Mesendoderm (in vitro differentiated cells): Measurements from ENCODE around the gene CCNY.
A peak's percentile ranks its signal among the peaks of the same experiment; 100 is the strongest.

Experiments used
- DNase-seq: peaks from one replicate; pipeline ENCODE4 v3.0.0; 2013
- H2AK5ac ChIP-seq: 2 replicates; pipeline ENCODE4 v1.6.1; 2013; ENCODE audit warnings: low read length, inconsistent platforms
- H2BK120ac ChIP-seq: 2 replicates; pipeline ENCODE4 v1.6.1; 2013; ENCODE audit warnings: low read depth, mild to moderate bottlenecking, low read length, moderate library complexity, mixed read lengths
- H2BK15ac ChIP-seq: replicated peaks from 2 replicates; pipeline ENCODE4 v1.6.1; 2013; ENCODE audit warnings: low read depth, mild to moderate bottlenecking, moderate library complexity
- H2BK5ac ChIP-seq: 2 replicates; pipeline ENCODE4 v1.6.1; 2013; ENCODE audit warnings: low read length, inconsistent platforms
- H3K18ac ChIP-seq: 2 replicates; pipeline ENCODE4 v1.6.1; 2013; ENCODE audit warnings: mild to moderate bottlenecking, low read length, mixed read lengths
- H3K23ac ChIP-seq: one replicate; pipeline ENCODE4 v1.6.1; 2013; ENCODE audit warnings: low read length
- H3K27ac ChIP-seq: 2 replicates; pipeline ENCODE4 v1.5.1; 2013; ENCODE audit warnings: low read depth, mild to moderate bottlenecking, inconsistent platforms, low read length, moderate library complexity
- H3K27me3 ChIP-seq: 2 replicates; pipeline ENCODE4 v1.6.1; 2013; ENCODE audit warnings: low read length, control low read depth, mild to moderate bottlenecking, inconsistent platforms; ENCODE audit not compliant: insufficient read depth, poor library complexity
- H3K36me3 ChIP-seq: 2 replicates; pipeline ENCODE4 v1.6.1; 2013; ENCODE audit warnings: low read length, inconsistent platforms; ENCODE audit not compliant: control insufficient read depth, insufficient read depth
- H3K4ac ChIP-seq: one replicate; pipeline ENCODE4 v1.6.1; 2013; ENCODE audit warnings: low read depth, mild to moderate bottlenecking, low read length, moderate library complexity
- H3K4me1 ChIP-seq: 2 replicates; pipeline ENCODE4 v1.6.1; 2013; ENCODE audit warnings: low read depth, low read length, inconsistent platforms; ENCODE audit not compliant: control insufficient read depth
- H3K4me2 ChIP-seq: 2 replicates; pipeline ENCODE4 v1.6.1; 2013; ENCODE audit warnings: low read length
- H3K4me3 ChIP-seq: 2 replicates; pipeline ENCODE4 v1.5.1; 2013; ENCODE audit warnings: mild to moderate bottlenecking, low read length
- H3K56ac ChIP-seq: one replicate; pipeline ENCODE4 v1.6.1; 2013; ENCODE audit warnings: low read length
- H3K79me1 ChIP-seq: 2 replicates; pipeline ENCODE4 v1.6.1; 2013; ENCODE audit warnings: low read length, inconsistent platforms
- H3K79me2 ChIP-seq: 2 replicates; pipeline ENCODE4 v1.6.1; 2013; ENCODE audit warnings: mild to moderate bottlenecking, low read length; ENCODE audit not compliant: control insufficient read depth, insufficient read depth
- H3K9ac ChIP-seq: 2 replicates; pipeline ENCODE4 v1.6.1; 2013; ENCODE audit warnings: low read length, inconsistent platforms
- H4K5ac ChIP-seq: one replicate; pipeline ENCODE4 v1.6.1; 2013; ENCODE audit warnings: low read length
- H4K8ac ChIP-seq: one replicate; pipeline ENCODE4 v1.6.1; 2013; ENCODE audit warnings: low read depth, mild to moderate bottlenecking, control low read depth, low read length, moderate library complexity
- WGBS: extraction: QIAGEN DNeasy Blood & Tissue Kit; methylation state at CpG from one replicate; pipeline ENCODE4 v1.1.7; 2013; ENCODE audit warnings: low lambda C conversion rate, missing lambda C conversion rate; ENCODE audit not compliant: insufficient coverage; ENCODE audit errors: extremely low coverage; 5-methylcytosine and 5-hydroxymethylcytosine counted together

Gene CCNY

GRCh38 chr10:35466661-35467060 is 130.4 kb downstream of the CCNY start:
- peaks cover 33% of the 10 kb centered on the region for H3K4me1 ChIP-seq

GRCh38 chr10:35467186-35467585 is 130.9 kb downstream of the CCNY start:
- Histone ChIP-seq H3K4ac (no peak overlapping the region), H3K56ac (no peak overlapping the region), H3K27ac (no peak overlapping the region), H3K18ac (no peak overlapping the region), H3K27me3 (no peaks in the 10 kb centered on the region), H2BK120ac (no peak overlapping the region), H2BK15ac (no peak overlapping the region), H3K79me2 (peaks cover 21% of the 10 kb centered on the region), H4K8ac (no peak overlapping the region), H3K36me3 (no peaks in the 10 kb centered on the region), H3K23ac (no peak overlapping the region), H3K9ac (no peak overlapping the region), H3K4me2 (no peak overlapping the region), H3K79me1 (peaks cover 24% of the 10 kb centered on the region), H3K4me1 (peaks cover 33% of the 10 kb centered on the region), H4K5ac (no peak overlapping the region), H2AK5ac (no peak overlapping the region), H3K4me3 (no peak overlapping the region), H2BK5ac (no peak overlapping the region)
- DNase-seq, result no peak

More at GRCh38 chr10:35466661-35467060, 130.4 kb downstream of the CCNY start:
- H2BK120ac ChIP-seq, result no peak overlapping the region
- H3K4me2 ChIP-seq, result no peak overlapping the region
- H3K27ac ChIP-seq, result no peak overlapping the region
- no CpG with 5 or more reads among the region's 4 CpGs for WGBS
- no peak for DNase-seq
- H3K4ac ChIP-seq, result no peak overlapping the region
- H3K23ac ChIP-seq, result no peak overlapping the region
- H3K18ac ChIP-seq, result no peak overlapping the region
- no peak overlapping the region for H2BK5ac ChIP-seq
- H3K4me3 ChIP-seq, result no peak overlapping the region
- H3K56ac ChIP-seq, result no peak overlapping the region
- no peak overlapping the region for H3K9ac ChIP-seq
- peaks cover 21% of the 10 kb centered on the region for H3K79me2 ChIP-seq
- no peaks in the 10 kb centered on the region for H3K36me3 ChIP-seq
- peaks cover 22% of the 10 kb centered on the region for H3K79me1 ChIP-seq
- H2BK15ac ChIP-seq, result no peak overlapping the region
- H3K27me3 ChIP-seq, result no peaks in the 10 kb centered on the region
- H2AK5ac ChIP-seq, result no peak overlapping the region
- H4K8ac ChIP-seq, result no peak overlapping the region
- no peak overlapping the region for H4K5ac ChIP-seq

GRCh38 chr10:35470248-35470924 is 134.1 kb downstream of the CCNY start:
- Histone ChIP-seq H3K36me3 (no peaks in the 10 kb centered on the region), H2BK15ac (no peak overlapping the region), H3K4me3 (no peak overlapping the region), H3K4me1 (peaks cover 17% of the 10 kb centered on the region), H4K8ac (no peak overlapping the region), H3K27me3 (no peaks in the 10 kb centered on the region), H3K4ac (no peak overlapping the region), H3K79me2 (peaks cover 16% of the 10 kb centered on the region), H3K79me1 (peaks cover 22% of the 10 kb centered on the region), H3K27ac (no peak overlapping the region), H3K56ac (peak overlapping the region; percentile 35), H2BK5ac (peak overlapping the region; percentile 92), H2AK5ac (peak overlapping the region; percentile 88), H3K9ac (no peak overlapping the region), H3K4me2 (no peak overlapping the region), H3K23ac (no peak overlapping the region), H3K18ac (no peak overlapping the region), H2BK120ac (no peak overlapping the region), H4K5ac (no peak overlapping the region)
- peak; percentile 89 for DNase-seq
- WGBS, result no CpG with 5 or more reads among the region's 9 CpGs

GRCh38 chr10:35470925-35471315 is 134.6 kb downstream of the CCNY start:
- H3K4ac ChIP-seq, result no peak overlapping the region
- H2BK15ac ChIP-seq, result no peak overlapping the region
- no peak overlapping the region for H2AK5ac ChIP-seq
- H3K18ac ChIP-seq, result no peak overlapping the region
- H3K27ac ChIP-seq, result no peak overlapping the region
- H3K9ac ChIP-seq, result no peak overlapping the region
- H3K56ac ChIP-seq, result no peak overlapping the region
- H3K4me1 ChIP-seq, result peaks cover 15% of the 10 kb centered on the region
- WGBS, result no CpG with 5 or more reads among the region's 5 CpGs
- peak overlapping the region; percentile 3 for H2BK5ac ChIP-seq
- no peak overlapping the region for H3K23ac ChIP-seq
- no peak overlapping the region for H3K4me3 ChIP-seq
- H3K79me1 ChIP-seq, result peaks cover 19% of the 10 kb centered on the region
- no peaks in the 10 kb centered on the region for H3K36me3 ChIP-seq
- H3K27me3 ChIP-seq, result no peaks in the 10 kb centered on the region
- H2BK120ac ChIP-seq, result no peak overlapping the region
- H3K79me2 ChIP-seq, result peaks cover 11% of the 10 kb centered on the region
- H3K4me2 ChIP-seq, result no peak overlapping the region
- H4K8ac ChIP-seq, result no peak overlapping the region
- H4K5ac ChIP-seq, result no peak overlapping the region
- DNase-seq, result no peak

- Histone ChIP-seq H3K4me1 (peaks cover 15% of the 10 kb centered on the region), H3K79me2 (peaks cover 11% of the 10 kb centered on the region), H2BK5ac (no peak overlapping the region), H2BK15ac (no peak overlapping the region), H3K27me3 (no peaks in the 10 kb centered on the region), H2AK5ac (no peak overlapping the region), H3K56ac (no peak overlapping the region), H3K4me2 (no peak overlapping the region), H3K79me1 (peaks cover 18% of the 10 kb centered on the region), H3K18ac (no peak overlapping the region), H4K8ac (no peak overlapping the region), H2BK120ac (no peak overlapping the region), H3K4ac (no peak overlapping the region), H3K23ac (no peak overlapping the region), H3K4me3 (no peak overlapping the region), H3K27ac (peak overlapping the region; percentile 8), H3K9ac (no peak overlapping the region), H3K36me3 (no peaks in the 10 kb centered on the region), H4K5ac (no peak overlapping the region)
- no CpG with 5 or more reads among the region's 3 CpGs for WGBS
- DNase-seq, result no peak
Observed at GRCh38 chr10:35471435-35471834, 135.1 kb downstream of the CCNY start.

GRCh38 chr10:35480142-35480541 is 143.8 kb downstream of the CCNY start:
- H3K4me1 ChIP-seq, result no peaks in the 10 kb centered on the region
- H3K56ac ChIP-seq, result no peak overlapping the region
- no peak overlapping the region for H4K8ac ChIP-seq
- H3K27ac ChIP-seq, result no peak overlapping the region
- no peak overlapping the region for H3K18ac ChIP-seq
- no peaks in the 10 kb centered on the region for H3K36me3 ChIP-seq
- no peaks in the 10 kb centered on the region for H3K27me3 ChIP-seq
- H3K23ac ChIP-seq, result no peak overlapping the region
- H3K4ac ChIP-seq, result no peak overlapping the region
- H3K4me2 ChIP-seq, result no peak overlapping the region
- no CpG with 5 or more reads among the region's 9 CpGs for WGBS
- no peak overlapping the region for H2AK5ac ChIP-seq
- no peak overlapping the region for H3K4me3 ChIP-seq
- no peak overlapping the region for H2BK15ac ChIP-seq
- H2BK120ac ChIP-seq, result no peak overlapping the region
- H4K5ac ChIP-seq, result no peak overlapping the region
- H3K9ac ChIP-seq, result no peak overlapping the region
- no peak overlapping the region for H2BK5ac ChIP-seq
- peak; percentile 65 for DNase-seq
- H3K79me1 ChIP-seq, result peaks cover 3% of the 10 kb centered on the region
- H3K79me2 ChIP-seq, result no peaks in the 10 kb centered on the region
